Measurements from ENCODE around the gene KCNQ1. TPM values are rescaled to one million over a fixed set of nuclear protein-coding genes. Genes with fewer than 3 reads are reported as not detected.

KCNQ1 gene
- total and polyA plus RNA-seq, 9 of the 15 experiments (the other 6 are each of a cell fraction or from before 2014, with no cell fraction given): 0.44 TPM; not detected in 8

DNA sequence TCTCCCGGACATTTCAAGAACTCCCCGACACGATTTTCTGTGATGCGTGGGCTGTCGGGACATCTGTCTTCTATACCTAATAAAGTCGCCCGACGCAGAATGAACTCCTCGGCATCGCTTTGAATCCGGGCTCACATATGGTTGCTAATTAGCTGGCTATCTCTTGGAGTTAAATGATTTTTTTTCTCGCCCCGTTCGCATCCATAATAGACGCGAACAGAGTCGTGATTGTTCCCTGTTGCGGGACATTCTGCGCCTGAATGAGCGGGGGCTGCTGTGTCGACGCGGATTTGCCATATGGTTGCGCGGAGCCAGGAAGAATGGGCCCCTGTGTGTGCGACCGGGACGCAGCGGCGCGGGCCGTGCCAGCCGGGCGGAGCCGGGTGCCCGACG lies 424.3 kb downstream of the KCNQ1 start:
- no peak overlapping the region for H2AFZ ChIP-seq (ENCODE audit: low read depth, low read length)
- no TSS peak for BruUV-seq (replicated peaks)
- H3K9me1 ChIP-seq (ENCODE audit: control insufficient read depth, insufficient read depth, low read length): no peaks in the 10 kb centered on the region
- H3K27me3 ChIP-seq (ENCODE audit: control insufficient read depth in 2 of 2, insufficient read depth in 2 of 2, low read length in 2 of 2): no peaks in the 10 kb centered on the region
- no peak for DNase-seq (ENCODE audit: extremely low read depth in 1 of 4, low spot score in 3 of 4)
- no peak for FAIRE-seq
- TF ChIP-seq, protein P1, sequence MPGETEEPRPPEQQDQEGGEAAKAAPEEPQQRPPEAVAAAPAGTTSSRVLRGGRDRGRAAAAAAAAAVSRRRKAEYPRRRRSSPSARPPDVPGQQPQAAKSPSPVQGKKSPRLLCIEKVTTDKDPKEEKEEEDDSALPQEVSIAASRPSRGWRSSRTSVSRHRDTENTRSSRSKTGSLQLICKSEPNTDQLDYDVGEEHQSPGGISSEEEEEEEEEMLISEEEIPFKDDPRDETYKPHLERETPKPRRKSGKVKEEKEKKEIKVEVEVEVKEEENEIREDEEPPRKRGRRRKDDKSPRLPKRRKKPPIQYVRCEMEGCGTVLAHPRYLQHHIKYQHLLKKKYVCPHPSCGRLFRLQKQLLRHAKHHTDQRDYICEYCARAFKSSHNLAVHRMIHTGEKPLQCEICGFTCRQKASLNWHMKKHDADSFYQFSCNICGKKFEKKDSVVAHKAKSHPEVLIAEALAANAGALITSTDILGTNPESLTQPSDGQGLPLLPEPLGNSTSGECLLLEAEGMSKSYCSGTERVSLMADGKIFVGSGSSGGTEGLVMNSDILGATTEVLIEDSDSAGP (CRISPR knock-in tag; IDR thresholded peaks at IDR 0.05): no peak
- TF ChIP-seq SAFB2 (IDR thresholded peaks at IDR 0.05; ENCODE audit: borderline replicate concordance, low read depth, low read length, severe bottlenecking) (no peak), KAT2B (IDR thresholded peaks at IDR 0.05; ENCODE audit: low read depth, low read length) (no peak), CREM (IDR thresholded peaks at IDR 0.05; ENCODE audit: low read depth) (no peak)
- TF ChIP-seq, protein P2, sequence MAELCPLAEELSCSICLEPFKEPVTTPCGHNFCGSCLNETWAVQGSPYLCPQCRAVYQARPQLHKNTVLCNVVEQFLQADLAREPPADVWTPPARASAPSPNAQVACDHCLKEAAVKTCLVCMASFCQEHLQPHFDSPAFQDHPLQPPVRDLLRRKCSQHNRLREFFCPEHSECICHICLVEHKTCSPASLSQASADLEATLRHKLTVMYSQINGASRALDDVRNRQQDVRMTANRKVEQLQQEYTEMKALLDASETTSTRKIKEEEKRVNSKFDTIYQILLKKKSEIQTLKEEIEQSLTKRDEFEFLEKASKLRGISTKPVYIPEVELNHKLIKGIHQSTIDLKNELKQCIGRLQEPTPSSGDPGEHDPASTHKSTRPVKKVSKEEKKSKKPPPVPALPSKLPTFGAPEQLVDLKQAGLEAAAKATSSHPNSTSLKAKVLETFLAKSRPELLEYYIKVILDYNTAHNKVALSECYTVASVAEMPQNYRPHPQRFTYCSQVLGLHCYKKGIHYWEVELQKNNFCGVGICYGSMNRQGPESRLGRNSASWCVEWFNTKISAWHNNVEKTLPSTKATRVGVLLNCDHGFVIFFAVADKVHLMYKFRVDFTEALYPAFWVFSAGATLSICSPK (IDR thresholded peaks at IDR 0.05; ENCODE audit: borderline replicate concordance): no peak
- TF ChIP-seq, protein P3, sequence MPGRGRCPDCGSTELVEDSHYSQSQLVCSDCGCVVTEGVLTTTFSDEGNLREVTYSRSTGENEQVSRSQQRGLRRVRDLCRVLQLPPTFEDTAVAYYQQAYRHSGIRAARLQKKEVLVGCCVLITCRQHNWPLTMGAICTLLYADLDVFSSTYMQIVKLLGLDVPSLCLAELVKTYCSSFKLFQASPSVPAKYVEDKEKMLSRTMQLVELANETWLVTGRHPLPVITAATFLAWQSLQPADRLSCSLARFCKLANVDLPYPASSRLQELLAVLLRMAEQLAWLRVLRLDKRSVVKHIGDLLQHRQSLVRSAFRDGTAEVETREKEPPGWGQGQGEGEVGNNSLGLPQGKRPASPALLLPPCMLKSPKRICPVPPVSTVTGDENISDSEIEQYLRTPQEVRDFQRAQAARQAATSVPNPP (IDR thresholded peaks at IDR 0.05; ENCODE audit: borderline replicate concordance, insufficient read depth, insufficient read length): no peak
- H3K27ac ChIP-seq (ENCODE audit: extremely low read depth, low read depth, low read length): no peak overlapping the region
- ATAC-seq: no peak
- H3K79me2 ChIP-seq (ENCODE audit: control insufficient read depth, insufficient read depth, low read length): no peaks in the 10 kb centered on the region
- intact Hi-C loops (cut with micrococcal nuclease): loop anchor here (2.0 kb wide), 1 partner anchor 14 kb away; no protein-coding TSS in a partner anchor
- H3K4me2 ChIP-seq (ENCODE audit: insufficient read depth, low read length): no peak overlapping the region
- in situ Hi-C loops (cut with MboI): no loop called here
- peaks cover 7% of the 10 kb centered on the region for H3K9me3 ChIP-seq (replicated peaks; ENCODE audit: control insufficient read depth, insufficient read depth, low read depth, low read length)
- WGBS (ENCODE audit: insufficient coverage, low coverage, missing lambda C conversion rate): 94% methylated on average over 32 of the region's 37 CpGs
- CTCF ChIA-PET (ENCODE audit: low intra/inter-chr PET ratio): no interaction called here
- H3K9ac ChIP-seq (ENCODE audit: insufficient read depth in 1 of 2, low read depth in 2 of 2, low read length in 2 of 2): no peak overlapping the region
- peaks cover 10 to 41% of the 10 kb centered on the region in 2 experiments; a peak in 4 of 5 replicates for H3K4me1 ChIP-seq (replicated peaks in 1 of 2; ENCODE audit: control insufficient read depth in 2 of 2, insufficient read depth in 2 of 2, low read length in 2 of 2)
- POLR2A ChIA-PET: no interaction called here
- no peak overlapping the region for H3K4me3 ChIP-seq
- H4K20me1 ChIP-seq (replicated peaks; ENCODE audit: control insufficient read depth, insufficient read depth, low read length): no peaks in the 10 kb centered on the region
- no peaks in the 10 kb centered on the region for H3K36me3 ChIP-seq (ENCODE audit: control insufficient read depth, insufficient read depth, low read length)
